Measurements from ENCODE around the gene PALM. TPM values are rescaled to one million over a fixed set of nuclear protein-coding genes. Genes with fewer than 3 reads are reported as not detected.
"Not testable (repeated sequence)": the region's sequence is repeated elsewhere in the genome, so short reads cannot be mapped to it uniquely, and the experiment has no call there.

PALM gene
- total RNA-seq, 1 experiment from 2014 or later, result 14.4 TPM

- no TSS peak for BruUV-seq (replicated peaks)
- ChIA-PET CTCF (no interaction called here), POLR2A (no interaction called here)
- TF ChIP-seq REST (IDR thresholded peaks at IDR 0.05; ENCODE audit: insufficient read depth in 1 of 2, low read depth in 2 of 2, low read length in 1 of 2), result no peak
- TF ChIP-seq SIN3A (IDR thresholded peaks at IDR 0.05; ENCODE audit: borderline replicate concordance, insufficient read depth, low read depth, low read length), result no peak
- no peak for TF ChIP-seq POLR2AphosphoS5 (IDR thresholded peaks at IDR 0.05; ENCODE audit: low read depth, low read length)
- TF ChIP-seq, protein P1, sequence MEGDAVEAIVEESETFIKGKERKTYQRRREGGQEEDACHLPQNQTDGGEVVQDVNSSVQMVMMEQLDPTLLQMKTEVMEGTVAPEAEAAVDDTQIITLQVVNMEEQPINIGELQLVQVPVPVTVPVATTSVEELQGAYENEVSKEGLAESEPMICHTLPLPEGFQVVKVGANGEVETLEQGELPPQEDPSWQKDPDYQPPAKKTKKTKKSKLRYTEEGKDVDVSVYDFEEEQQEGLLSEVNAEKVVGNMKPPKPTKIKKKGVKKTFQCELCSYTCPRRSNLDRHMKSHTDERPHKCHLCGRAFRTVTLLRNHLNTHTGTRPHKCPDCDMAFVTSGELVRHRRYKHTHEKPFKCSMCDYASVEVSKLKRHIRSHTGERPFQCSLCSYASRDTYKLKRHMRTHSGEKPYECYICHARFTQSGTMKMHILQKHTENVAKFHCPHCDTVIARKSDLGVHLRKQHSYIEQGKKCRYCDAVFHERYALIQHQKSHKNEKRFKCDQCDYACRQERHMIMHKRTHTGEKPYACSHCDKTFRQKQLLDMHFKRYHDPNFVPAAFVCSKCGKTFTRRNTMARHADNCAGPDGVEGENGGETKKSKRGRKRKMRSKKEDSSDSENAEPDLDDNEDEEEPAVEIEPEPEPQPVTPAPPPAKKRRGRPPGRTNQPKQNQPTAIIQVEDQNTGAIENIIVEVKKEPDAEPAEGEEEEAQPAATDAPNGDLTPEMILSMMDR (IDR thresholded peaks at IDR 0.05), result no peak
- no peak for TF ChIP-seq TCF7L2 (IDR thresholded peaks at IDR 0.05; ENCODE audit: low read depth, low read length)
- no peak for ATAC-seq
- intact Hi-C loops (cut with micrococcal nuclease; ENCODE audit: unreplicated experiment) (no loop called here), in situ Hi-C loops (cut with HindIII; ENCODE audit: low pct_unique_long_range_greater_than_20kb, low sequenced_read_pairs) (no loop called here)
- Histone ChIP-seq H3K4me1 (ENCODE audit: control insufficient read depth, insufficient read depth, low read length) (no peaks in the 10 kb centered on the region), H3K4me3 (ENCODE audit: low read depth in 2 of 2, low read length in 2 of 2) (no peak within 1 kb of the TSS), H3K27me3 (ENCODE audit: control insufficient read depth, insufficient read depth, low read length) (no peaks in the 10 kb centered on the region), H3K36me3 (ENCODE audit: control insufficient read depth, insufficient read depth, low read length) (no peaks in the 10 kb centered on the region), H3K27ac (ENCODE audit: low read length) (no peak within 1 kb of the TSS), H3K9me3 (ENCODE audit: control insufficient read depth, insufficient read depth, low read depth, low read length) (no peaks in the 10 kb centered on the region)
- DNase-seq (ENCODE audit: low read depth, low spot score), result no peak
Observed at GRCh38 chr19:695352-695949, 13.3 kb upstream of the PALM start, which contains the start of gene PRSS57. Gene PRSS57 (minus strand): TSS chr19:695452. CDS start chr19:695430, 22 bp downstream.

DNA sequence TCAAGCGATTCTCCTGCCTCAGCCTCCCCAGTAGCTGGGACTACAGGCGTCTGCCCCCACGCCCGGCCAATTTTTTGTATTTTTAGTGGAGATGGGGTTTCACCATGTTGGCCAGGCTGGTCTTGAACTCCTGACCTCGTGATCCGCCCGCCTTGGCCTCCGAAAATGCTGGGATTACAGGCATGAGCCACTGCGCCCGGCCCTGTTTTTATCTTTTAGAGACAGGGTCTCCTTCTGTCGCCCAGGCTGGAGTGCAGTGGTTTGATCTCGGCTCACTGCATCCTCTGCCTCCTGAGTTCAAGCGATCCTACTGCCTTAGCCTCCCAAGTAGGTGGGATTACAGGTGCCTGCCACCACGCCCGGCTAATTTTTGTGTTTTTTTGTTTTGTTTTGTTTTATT is 10.2 kb upstream of the PALM start:
- H3K36me3 ChIP-seq (ENCODE audit: control insufficient read depth, insufficient read depth, low read length); H3K4me3 ChIP-seq (ENCODE audit: low read depth in 2 of 2, low read length in 2 of 2); CTCF ChIA-PET; BruUV-seq (replicated peaks); DNase-seq (ENCODE audit: low read depth, low spot score); POLR2A ChIA-PET; H3K4me1 ChIP-seq (ENCODE audit: control insufficient read depth, insufficient read depth, low read length); ATAC-seq; in situ Hi-C loops (cut with HindIII; ENCODE audit: low pct_unique_long_range_greater_than_20kb, low sequenced_read_pairs); H3K9me3 ChIP-seq (ENCODE audit: control insufficient read depth, insufficient read depth, low read depth, low read length); H3K27me3 ChIP-seq (ENCODE audit: control insufficient read depth, insufficient read depth, low read length); intact Hi-C loops (cut with micrococcal nuclease; ENCODE audit: unreplicated experiment); H3K27ac ChIP-seq (ENCODE audit: low read length): not testable (repeated sequence)

- H3K27me3 ChIP-seq (ENCODE audit: control insufficient read depth, insufficient read depth, low read length); intact Hi-C loops (cut with micrococcal nuclease; ENCODE audit: unreplicated experiment); H3K4me3 ChIP-seq (ENCODE audit: low read depth in 2 of 2, low read length in 2 of 2); H3K27ac ChIP-seq (ENCODE audit: low read length); ATAC-seq; H3K4me1 ChIP-seq (ENCODE audit: control insufficient read depth, insufficient read depth, low read length); H3K36me3 ChIP-seq (ENCODE audit: control insufficient read depth, insufficient read depth, low read length); in situ Hi-C loops (cut with HindIII; ENCODE audit: low pct_unique_long_range_greater_than_20kb, low sequenced_read_pairs); DNase-seq (ENCODE audit: low read depth, low spot score); POLR2A ChIA-PET; BruUV-seq (replicated peaks); H3K9me3 ChIP-seq (ENCODE audit: control insufficient read depth, insufficient read depth, low read depth, low read length): not testable (repeated sequence)
- CTCF ChIA-PET, result interaction anchor here (0.7 to 1.0 kb wide), 2 partner anchors 10 to 37 kb away, joined by 4 to 9 read pairs; no protein-coding TSS in a partner anchor
Observed at GRCh38 chr19:699885-700284, 8.8 kb upstream of the PALM start.

DNA sequence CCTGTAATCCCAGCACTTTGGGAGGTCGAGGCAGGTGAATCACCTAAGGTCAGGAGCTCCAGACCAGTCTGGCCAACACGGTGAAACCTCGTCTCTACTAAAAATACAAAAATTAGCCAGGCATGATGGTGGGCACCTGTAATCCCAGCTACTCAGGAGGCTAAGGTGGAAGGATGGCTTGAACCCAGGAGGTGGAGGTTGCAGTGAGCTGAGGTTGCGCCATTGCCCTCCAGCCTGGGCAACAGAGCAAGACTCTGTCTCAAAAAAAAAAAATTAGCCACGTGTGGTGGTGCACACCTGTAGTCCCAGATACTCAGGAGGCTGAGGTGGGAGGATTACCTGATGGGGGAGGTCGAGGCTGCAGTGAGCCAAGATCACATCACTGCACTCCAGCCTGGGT is 5.9 kb upstream of the PALM start:
- H3K27ac ChIP-seq (ENCODE audit: low read length); POLR2A ChIA-PET; in situ Hi-C loops (cut with HindIII; ENCODE audit: low pct_unique_long_range_greater_than_20kb, low sequenced_read_pairs); H3K9me3 ChIP-seq (ENCODE audit: control insufficient read depth, insufficient read depth, low read depth, low read length); H3K27me3 ChIP-seq (ENCODE audit: control insufficient read depth, insufficient read depth, low read length); BruUV-seq (replicated peaks); intact Hi-C loops (cut with micrococcal nuclease; ENCODE audit: unreplicated experiment); CTCF ChIA-PET; DNase-seq (ENCODE audit: low read depth, low spot score); ATAC-seq; H3K4me3 ChIP-seq (ENCODE audit: low read depth in 2 of 2, low read length in 2 of 2); H3K36me3 ChIP-seq (ENCODE audit: control insufficient read depth, insufficient read depth, low read length); H3K4me1 ChIP-seq (ENCODE audit: control insufficient read depth, insufficient read depth, low read length): not testable (repeated sequence)
